Liver (tissue), 9 donors: ENCODE measurements around the gene TIFAB. TPM values are rescaled to one million over a fixed set of nuclear protein-coding genes. Genes with fewer than 3 reads are reported as not detected.

ENCODE experiments used
- DNase-seq: peaks from one replicate; pipeline ENCODE4 v3.0.0-alpha.2; 2017; ENCODE audit warnings: low spot score
- H3K27ac ChIP-seq, 2 donors: one replicate each; pipeline ENCODE4 v1.7.0; 2013; ENCODE audit warnings: inconsistent platforms in 2 of 2, low read length in 2 of 2, control low read depth in 1 of 2, low read depth in 1 of 2, mild to moderate bottlenecking in 1 of 2
- H3K27me3 ChIP-seq, 4 donors: one replicate each; pipeline versions ENCODE4 v1.6.1 to v1.7.0; 2013; ENCODE audit warnings: low read length in 3 of 4, inconsistent platforms in 1 of 4, mild to moderate bottlenecking in 1 of 4, moderate library complexity in 1 of 4; ENCODE audit not compliant: control insufficient read depth in 4 of 4, insufficient read depth in 4 of 4
- H3K36me3 ChIP-seq, 4 donors: one replicate each; pipeline versions ENCODE4 v1.6.1 to v1.7.0; 2013; ENCODE audit warnings: low read length in 3 of 4, mild to moderate bottlenecking in 3 of 4, low read depth in 1 of 4, moderate library complexity in 1 of 4; ENCODE audit not compliant: control insufficient read depth in 4 of 4, insufficient read depth in 3 of 4
- H3K4me1 ChIP-seq, 4 donors: one replicate each; pipeline versions ENCODE4 v1.6.1 to v1.7.0; 2013; ENCODE audit warnings: low read length in 3 of 4, mild to moderate bottlenecking in 3 of 4, moderate library complexity in 1 of 4; ENCODE audit not compliant: control insufficient read depth in 4 of 4, insufficient read depth in 4 of 4
- H3K4me3 ChIP-seq, 3 donors: one replicate each; pipeline versions ENCODE4 v1.6.1 to v1.7.0; 2013; ENCODE audit warnings: low read length in 3 of 3, control low read depth in 1 of 3, low read depth in 1 of 3, mild to moderate bottlenecking in 1 of 3
- H3K9ac ChIP-seq, 2 donors: one replicate each; pipeline ENCODE4 v1.7.0; 2013; ENCODE audit warnings: low read length in 2 of 2, mild to moderate bottlenecking in 2 of 2, moderate library complexity in 2 of 2, control low read depth in 1 of 2, low read depth in 1 of 2
- H3K9me3 ChIP-seq, 4 donors: one replicate each; pipeline versions ENCODE4 v1.6.1 to v1.7.0; 2013; ENCODE audit warnings: low read length in 3 of 4; ENCODE audit not compliant: control insufficient read depth in 4 of 4
- EGR1 ChIP-seq, 2 donors: IDR thresholded peaks; 2 replicates each; pipeline ENCODE4 v1.6.1; 2016 to 2018; ENCODE audit warnings: antibody characterized with exemption in 2 of 2, low read depth in 2 of 2
- FOXA1 ChIP-seq: IDR thresholded peaks from 2 replicates; pipeline ENCODE4 v1.6.1; 2016; ENCODE audit warnings: antibody characterized with exemption
- GABPA ChIP-seq, 2 donors: IDR thresholded peaks in 1 of 2; conservative IDR thresholded peaks in 1 of 2; 2 replicates each; pipeline ENCODE4 v1.6.1; 2016; ENCODE audit warnings: antibody characterized with exemption in 2 of 2, mild to moderate bottlenecking in 1 of 2, moderate library complexity in 1 of 2
- HNF4A ChIP-seq, 2 donors: conservative IDR thresholded peaks; 2 replicates each; pipeline ENCODE4 v1.6.1; 2016; ENCODE audit warnings: antibody characterized with exemption in 2 of 2, mild to moderate bottlenecking in 2 of 2
- HNF4G ChIP-seq: IDR thresholded peaks from 2 replicates; pipeline ENCODE4 v1.6.1; 2016; ENCODE audit warnings: antibody characterized with exemption
- RAD21 ChIP-seq, 2 donors: IDR thresholded peaks; 2 replicates each; pipeline ENCODE4 v1.6.1; 2016; ENCODE audit warnings: antibody characterized with exemption in 2 of 2, mild to moderate bottlenecking in 2 of 2
- RXRA ChIP-seq, 2 donors: IDR thresholded peaks; 2 replicates each; pipeline ENCODE4 v1.6.1; 2017 to 2018; ENCODE audit warnings: antibody characterized with exemption in 2 of 2, mild to moderate bottlenecking in 1 of 2
- TAF1 ChIP-seq: conservative IDR thresholded peaks from 2 replicates; pipeline ENCODE4 v1.6.1; 2016; ENCODE audit warnings: antibody characterized with exemption, mild to moderate bottlenecking
- YY1 ChIP-seq: IDR thresholded peaks from 2 replicates; pipeline ENCODE4 v1.6.1; 2016; ENCODE audit warnings: antibody characterized with exemption, mild to moderate bottlenecking
- WGBS: extraction: QIAGEN DNeasy Blood & Tissue Kit; methylation state at CpG from one replicate; pipeline ENCODE4 v1.1.7; 2013; 5-methylcytosine and 5-hydroxymethylcytosine counted together
- polyA plus RNA-seq, 2 donors: library from polyadenylated mRNA; stranded (reverse) in 1 of 2; unstranded in 1 of 2; fragments of 200-250 nt in 1 of 2; fragments of >200 nt in 1 of 2; fragmentation: Nextera tagmentation in 1 of 2; extraction: Ambion mirVana in 1 of 2; gene quantifications; one replicate each; pipeline versions ENCODE4 v1.2.1 to v1.2.3, GENCODE V29; 2013 to 2015
- total RNA-seq, 2 donors: library from RNA; depleted of rRNA; stranded (reverse); fragments of >200 nt; gene quantifications; one replicate each; pipeline ENCODE4 v1.2.3, GENCODE V29; 2014
- TF ChIP-seq, protein P1 (sequence below): IDR thresholded peaks from 2 replicates; pipeline ENCODE4 v1.6.1; 2016; ENCODE audit warnings: antibody characterized with exemption
- TF ChIP-seq, protein P2 (sequence below): IDR thresholded peaks from 2 replicates; pipeline ENCODE4 v1.6.1; 2016; ENCODE audit warnings: antibody characterized with exemption, mild to moderate bottlenecking
- TF ChIP-seq, protein P3 (sequence below): IDR thresholded peaks from 2 replicates; pipeline ENCODE4 v1.6.1; 2016; ENCODE audit warnings: antibody characterized with exemption
- TF ChIP-seq, protein P4 (sequence below): IDR thresholded peaks from 2 replicates; pipeline ENCODE4 v1.6.1; 2016; ENCODE audit warnings: antibody characterized with exemption
- TF ChIP-seq, protein P5 (sequence below): fragments of 150-350 bp; IDR thresholded peaks from 2 replicates; pipeline ENCODE4 v1.5.1; 2017; ENCODE audit warnings: improper control_type of control experiment, low read depth, low read length; ENCODE audit not compliant: missing input control
- donor health status: healthy.
- donor health status: healthy.
- donor health status: healthy.
- donor health status: healthy.
- donor health status: healthy.

The TIFAB gene
- total and polyA plus RNA-seq, 4 donors = 0.02 to 0.47 TPM; not detected in 2

DNA sequence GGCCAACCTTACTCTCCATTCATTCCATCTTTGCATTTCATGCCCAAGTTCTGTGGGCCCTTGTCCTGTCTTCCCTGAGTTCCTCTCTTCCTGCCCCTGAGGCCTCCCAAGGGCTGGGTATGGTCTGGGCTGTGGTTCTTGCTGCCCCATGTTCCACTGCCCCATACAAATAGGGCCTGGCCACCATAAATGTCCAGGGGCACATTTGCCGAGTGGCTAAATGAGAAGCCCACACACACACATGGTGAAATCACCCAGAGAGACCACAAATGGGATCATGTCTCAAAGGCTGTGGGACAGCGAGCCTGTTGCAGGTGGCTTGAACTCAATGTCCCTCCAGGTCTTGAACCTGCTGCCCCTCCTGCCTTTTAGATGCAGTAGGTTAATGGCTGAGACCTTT, 1.2 kb downstream of the TIFAB start:
- peaks cover 0 to 4% (median 1%) of the 10 kb centered on the region in 4 donors for H3K9me3 ChIP-seq
- no peak overlapping the region for H3K27ac ChIP-seq
- H3K36me3 ChIP-seq = no peaks in the 10 kb centered on the region
- TF ChIP-seq HNF4A (conservative IDR thresholded peaks at IDR 0.05) = no peak
- TF ChIP-seq YY1 = no peak
- TF ChIP-seq HNF4G = no peak
- no peak for TF ChIP-seq RXRA (IDR thresholded peaks at IDR 0.05)
- no peak for TF ChIP-seq GABPA (IDR thresholded peaks at IDR 0.05 in 1 of 2, conservative IDR thresholded peaks at IDR 0.05 in 1 of 2)
- 89% methylated on average over 2 of the region's 2 CpGs for WGBS
- no peak overlapping the region for H3K9ac ChIP-seq
- H3K4me3 ChIP-seq = no peak overlapping the region
- H3K4me1 ChIP-seq = no peaks in the 10 kb centered on the region
- H3K27me3 ChIP-seq = no peaks in the 10 kb centered on the region
- no peak for DNase-seq

DNA sequence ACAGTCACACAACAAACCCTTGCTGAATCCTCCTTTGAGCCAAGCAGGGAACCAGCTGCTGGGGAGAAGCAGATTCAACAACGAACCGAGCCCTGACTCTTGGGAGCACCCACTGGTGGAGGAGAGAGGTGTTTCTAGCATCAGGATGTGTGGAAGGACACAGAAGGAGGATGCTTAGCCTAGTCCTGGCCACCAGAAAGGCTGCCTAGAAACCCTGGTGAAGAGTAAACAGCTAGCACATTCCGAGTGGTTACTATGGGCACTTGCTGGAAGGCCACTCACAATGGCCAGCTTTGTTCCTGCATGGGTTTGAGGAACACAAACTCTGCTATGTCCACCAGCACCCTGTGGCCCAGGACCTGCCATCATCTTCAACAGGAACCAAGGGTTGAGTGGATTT, 1.8 kb downstream of the TIFAB start:
- Histone ChIP-seq H3K9ac (no peak overlapping the region), H3K9me3 (peaks cover 0 to 4% (median 1%) of the 10 kb centered on the region in 4 donors), H3K4me3 (no peak overlapping the region), H3K4me1 (no peaks in the 10 kb centered on the region), H3K27ac (no peak overlapping the region), H3K36me3 (no peaks in the 10 kb centered on the region), H3K27me3 (no peaks in the 10 kb centered on the region)
- WGBS = 78% methylated on average over 3 of the region's 3 CpGs
- DNase-seq = no peak
- TF ChIP-seq, protein P1, sequence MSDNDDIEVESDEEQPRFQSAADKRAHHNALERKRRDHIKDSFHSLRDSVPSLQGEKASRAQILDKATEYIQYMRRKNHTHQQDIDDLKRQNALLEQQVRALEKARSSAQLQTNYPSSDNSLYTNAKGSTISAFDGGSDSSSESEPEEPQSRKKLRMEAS = no peak
- no peak for TF ChIP-seq RAD21 (IDR thresholded peaks at IDR 0.05)
- no peak for TF ChIP-seq FOXA1
- TF ChIP-seq, protein P2, sequence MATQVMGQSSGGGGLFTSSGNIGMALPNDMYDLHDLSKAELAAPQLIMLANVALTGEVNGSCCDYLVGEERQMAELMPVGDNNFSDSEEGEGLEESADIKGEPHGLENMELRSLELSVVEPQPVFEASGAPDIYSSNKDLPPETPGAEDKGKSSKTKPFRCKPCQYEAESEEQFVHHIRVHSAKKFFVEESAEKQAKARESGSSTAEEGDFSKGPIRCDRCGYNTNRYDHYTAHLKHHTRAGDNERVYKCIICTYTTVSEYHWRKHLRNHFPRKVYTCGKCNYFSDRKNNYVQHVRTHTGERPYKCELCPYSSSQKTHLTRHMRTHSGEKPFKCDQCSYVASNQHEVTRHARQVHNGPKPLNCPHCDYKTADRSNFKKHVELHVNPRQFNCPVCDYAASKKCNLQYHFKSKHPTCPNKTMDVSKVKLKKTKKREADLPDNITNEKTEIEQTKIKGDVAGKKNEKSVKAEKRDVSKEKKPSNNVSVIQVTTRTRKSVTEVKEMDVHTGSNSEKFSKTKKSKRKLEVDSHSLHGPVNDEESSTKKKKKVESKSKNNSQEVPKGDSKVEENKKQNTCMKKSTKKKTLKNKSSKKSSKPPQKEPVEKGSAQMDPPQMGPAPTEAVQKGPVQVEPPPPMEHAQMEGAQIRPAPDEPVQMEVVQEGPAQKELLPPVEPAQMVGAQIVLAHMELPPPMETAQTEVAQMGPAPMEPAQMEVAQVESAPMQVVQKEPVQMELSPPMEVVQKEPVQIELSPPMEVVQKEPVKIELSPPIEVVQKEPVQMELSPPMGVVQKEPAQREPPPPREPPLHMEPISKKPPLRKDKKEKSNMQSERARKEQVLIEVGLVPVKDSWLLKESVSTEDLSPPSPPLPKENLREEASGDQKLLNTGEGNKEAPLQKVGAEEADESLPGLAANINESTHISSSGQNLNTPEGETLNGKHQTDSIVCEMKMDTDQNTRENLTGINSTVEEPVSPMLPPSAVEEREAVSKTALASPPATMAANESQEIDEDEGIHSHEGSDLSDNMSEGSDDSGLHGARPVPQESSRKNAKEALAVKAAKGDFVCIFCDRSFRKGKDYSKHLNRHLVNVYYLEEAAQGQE = no peak
- TF ChIP-seq HNF4A (conservative IDR thresholded peaks at IDR 0.05) = no peak
- TF ChIP-seq EGR1 (IDR thresholded peaks at IDR 0.05; ENCODE audit: low read depth in 2 of 2) = no peak
- TF ChIP-seq, protein P3, sequence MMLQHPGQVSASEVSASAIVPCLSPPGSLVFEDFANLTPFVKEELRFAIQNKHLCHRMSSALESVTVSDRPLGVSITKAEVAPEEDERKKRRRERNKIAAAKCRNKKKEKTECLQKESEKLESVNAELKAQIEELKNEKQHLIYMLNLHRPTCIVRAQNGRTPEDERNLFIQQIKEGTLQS = no peak
- no peak for TF ChIP-seq YY1
- no peak for TF ChIP-seq TAF1
- TF ChIP-seq RXRA (IDR thresholded peaks at IDR 0.05) = no peak
- TF ChIP-seq, protein P4, sequence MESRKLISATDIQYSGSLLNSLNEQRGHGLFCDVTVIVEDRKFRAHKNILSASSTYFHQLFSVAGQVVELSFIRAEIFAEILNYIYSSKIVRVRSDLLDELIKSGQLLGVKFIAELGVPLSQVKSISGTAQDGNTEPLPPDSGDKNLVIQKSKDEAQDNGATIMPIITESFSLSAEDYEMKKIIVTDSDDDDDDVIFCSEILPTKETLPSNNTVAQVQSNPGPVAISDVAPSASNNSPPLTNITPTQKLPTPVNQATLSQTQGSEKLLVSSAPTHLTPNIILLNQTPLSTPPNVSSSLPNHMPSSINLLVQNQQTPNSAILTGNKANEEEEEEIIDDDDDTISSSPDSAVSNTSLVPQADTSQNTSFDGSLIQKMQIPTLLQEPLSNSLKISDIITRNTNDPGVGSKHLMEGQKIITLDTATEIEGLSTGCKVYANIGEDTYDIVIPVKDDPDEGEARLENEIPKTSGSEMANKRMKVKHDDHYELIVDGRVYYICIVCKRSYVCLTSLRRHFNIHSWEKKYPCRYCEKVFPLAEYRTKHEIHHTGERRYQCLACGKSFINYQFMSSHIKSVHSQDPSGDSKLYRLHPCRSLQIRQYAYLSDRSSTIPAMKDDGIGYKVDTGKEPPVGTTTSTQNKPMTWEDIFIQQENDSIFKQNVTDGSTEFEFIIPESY = no peak
- TF ChIP-seq, protein P5, sequence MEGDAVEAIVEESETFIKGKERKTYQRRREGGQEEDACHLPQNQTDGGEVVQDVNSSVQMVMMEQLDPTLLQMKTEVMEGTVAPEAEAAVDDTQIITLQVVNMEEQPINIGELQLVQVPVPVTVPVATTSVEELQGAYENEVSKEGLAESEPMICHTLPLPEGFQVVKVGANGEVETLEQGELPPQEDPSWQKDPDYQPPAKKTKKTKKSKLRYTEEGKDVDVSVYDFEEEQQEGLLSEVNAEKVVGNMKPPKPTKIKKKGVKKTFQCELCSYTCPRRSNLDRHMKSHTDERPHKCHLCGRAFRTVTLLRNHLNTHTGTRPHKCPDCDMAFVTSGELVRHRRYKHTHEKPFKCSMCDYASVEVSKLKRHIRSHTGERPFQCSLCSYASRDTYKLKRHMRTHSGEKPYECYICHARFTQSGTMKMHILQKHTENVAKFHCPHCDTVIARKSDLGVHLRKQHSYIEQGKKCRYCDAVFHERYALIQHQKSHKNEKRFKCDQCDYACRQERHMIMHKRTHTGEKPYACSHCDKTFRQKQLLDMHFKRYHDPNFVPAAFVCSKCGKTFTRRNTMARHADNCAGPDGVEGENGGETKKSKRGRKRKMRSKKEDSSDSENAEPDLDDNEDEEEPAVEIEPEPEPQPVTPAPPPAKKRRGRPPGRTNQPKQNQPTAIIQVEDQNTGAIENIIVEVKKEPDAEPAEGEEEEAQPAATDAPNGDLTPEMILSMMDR = no peak
